ENCODE results near the gene INPP5A.

The INPP5A gene

DNA sequence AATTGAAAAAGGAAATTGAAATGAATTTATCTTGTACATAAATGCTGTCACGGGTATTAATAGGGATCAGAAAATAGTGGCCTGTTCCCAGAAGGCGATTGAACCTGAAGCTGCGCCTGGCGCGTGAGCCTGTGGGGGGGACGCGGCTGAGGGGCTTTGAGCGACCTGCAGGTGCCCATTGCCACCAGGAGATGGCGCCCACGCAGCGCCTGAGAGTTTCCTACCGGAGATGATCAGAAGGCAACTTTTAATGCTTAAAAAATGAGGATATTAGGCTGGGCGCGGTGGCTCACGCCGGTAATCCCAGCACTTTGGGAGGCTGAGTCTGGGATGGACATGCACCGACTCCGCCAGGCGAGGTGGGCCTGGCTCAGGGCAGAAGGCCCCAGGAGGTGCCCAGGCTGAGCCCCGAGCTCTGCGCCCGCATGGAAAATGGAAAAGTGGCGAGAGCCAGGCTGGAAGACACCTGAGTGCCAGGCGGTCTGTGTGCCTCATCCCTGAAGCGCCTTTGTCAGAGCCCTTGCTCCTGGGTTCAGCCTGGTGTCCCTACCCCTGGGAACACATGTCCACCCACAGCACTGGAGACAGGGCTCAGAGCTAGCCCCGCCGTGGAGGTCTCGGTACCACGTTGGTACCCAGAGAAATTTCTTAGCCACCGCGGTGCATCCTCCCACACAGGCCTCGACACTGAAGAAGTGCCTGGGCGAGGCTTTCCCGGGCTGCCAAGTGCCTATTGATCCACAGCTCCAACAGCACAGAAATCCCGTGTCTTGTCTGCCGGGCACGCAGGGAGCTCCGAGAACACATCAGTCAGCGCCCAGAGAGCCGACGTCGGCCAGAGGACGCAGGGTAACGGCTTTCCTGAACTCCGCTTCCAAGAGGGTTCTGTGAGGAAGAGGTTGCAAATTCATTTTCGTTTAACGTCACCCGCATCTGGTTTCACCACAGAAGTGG lies 117.4 kb downstream of the INPP5A start:
- Histone ChIP-seq H3K27ac (ENCODE audit: low read depth, low read length) (no peak overlapping the region), H3K36me3 (ENCODE audit: control insufficient read depth, low read length) (no peaks in the 10 kb centered on the region), H3K9me2 (replicated peaks; ENCODE audit: control insufficient read depth, low read length) (no peaks in the 10 kb centered on the region), H3K27me3 (ENCODE audit: control insufficient read depth, low read length) (no peaks in the 10 kb centered on the region), H3K79me2 (ENCODE audit: control insufficient read depth, low read length) (no peaks in the 10 kb centered on the region), H3K4me3 (ENCODE audit: low read length) (no peak overlapping the region), H4K20me1 (ENCODE audit: control insufficient read depth, insufficient read depth, low read depth, low read length) (no peaks in the 10 kb centered on the region), H3F3A (ENCODE audit: control insufficient read depth, insufficient read depth) (no peaks in the 10 kb centered on the region), H3K9me3 (ENCODE audit: control insufficient read depth, insufficient read depth, low read length) (no peaks in the 10 kb centered on the region), H3K4me2 (ENCODE audit: low read length) (no peak overlapping the region), H3K4me1 (ENCODE audit: control insufficient read depth, low read length) (no peaks in the 10 kb centered on the region)
- peak; percentile 82 for TF ChIP-seq CTCF (IDR thresholded peaks at IDR 0.05; ENCODE audit: low read depth, low read length, poor library complexity, severe bottlenecking)
- no peak for TF ChIP-seq EZH2phosphoT487 (IDR thresholded peaks at IDR 0.05; ENCODE audit: borderline replicate concordance, low read length)

DNA sequence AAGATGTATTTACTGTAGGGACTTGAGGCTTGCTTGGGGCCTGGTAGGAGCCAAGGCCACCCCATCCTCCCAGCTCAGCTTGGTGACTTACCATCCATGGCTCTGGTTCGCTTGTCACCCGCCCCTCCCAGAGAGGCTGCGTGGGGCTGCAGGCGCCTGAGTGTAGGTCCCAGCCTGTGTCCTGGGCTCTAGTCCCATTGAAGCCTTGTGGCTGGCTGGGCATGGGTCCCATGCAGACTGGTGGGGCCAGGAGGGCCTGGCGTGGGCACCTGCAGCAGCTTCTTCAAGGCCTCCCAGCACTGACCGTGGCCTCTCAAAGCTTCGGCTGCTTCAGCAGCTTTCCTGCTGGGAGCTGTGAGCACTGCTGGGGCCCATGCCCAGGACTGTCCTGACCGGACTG lies 118.1 kb downstream of the INPP5A start:
- H3K36me3 ChIP-seq (ENCODE audit: control insufficient read depth, low read length) = no peaks in the 10 kb centered on the region

GRCh38 chr10:132656283-132657126 lies 118.9 kb downstream of the INPP5A start:
- Histone ChIP-seq H4K20me1 (ENCODE audit: control insufficient read depth, insufficient read depth, low read depth, low read length) (no peaks in the 10 kb centered on the region), H3K4me2 (ENCODE audit: low read length) (no peak overlapping the region)
- TF ChIP-seq CTCF (IDR thresholded peaks at IDR 0.05; ENCODE audit: low read depth, low read length, poor library complexity, severe bottlenecking) (no peak), EZH2phosphoT487 (IDR thresholded peaks at IDR 0.05; ENCODE audit: borderline replicate concordance, low read length) (no peak)

More for the DNA sequence above, 118.1 kb downstream of the INPP5A start:
- Histone ChIP-seq H3K4me2 (ENCODE audit: low read length) (no peak overlapping the region), H3F3A (ENCODE audit: control insufficient read depth, insufficient read depth) (no peaks in the 10 kb centered on the region), H3K27ac (ENCODE audit: low read depth, low read length) (no peak overlapping the region), H3K27me3 (ENCODE audit: control insufficient read depth, low read length) (no peaks in the 10 kb centered on the region), H3K4me1 (ENCODE audit: control insufficient read depth, low read length) (no peaks in the 10 kb centered on the region), H3K9me2 (replicated peaks; ENCODE audit: control insufficient read depth, low read length) (no peaks in the 10 kb centered on the region), H3K79me2 (ENCODE audit: control insufficient read depth, low read length) (no peaks in the 10 kb centered on the region), H3K9me3 (ENCODE audit: control insufficient read depth, insufficient read depth, low read length) (no peaks in the 10 kb centered on the region), H4K20me1 (ENCODE audit: control insufficient read depth, insufficient read depth, low read depth, low read length) (no peaks in the 10 kb centered on the region), H3K4me3 (ENCODE audit: low read length) (no peak overlapping the region)
- TF ChIP-seq EZH2phosphoT487 (IDR thresholded peaks at IDR 0.05; ENCODE audit: borderline replicate concordance, low read length) = no peak
- no peak for TF ChIP-seq CTCF (IDR thresholded peaks at IDR 0.05; ENCODE audit: low read depth, low read length, poor library complexity, severe bottlenecking)

More at GRCh38 chr10:132656283-132657126, 118.9 kb downstream of the INPP5A start:
- no peak overlapping the region for H3K4me3 ChIP-seq (ENCODE audit: low read length)
- H3K79me2 ChIP-seq (ENCODE audit: control insufficient read depth, low read length) = no peaks in the 10 kb centered on the region
- no peaks in the 10 kb centered on the region for H3K9me2 ChIP-seq (replicated peaks; ENCODE audit: control insufficient read depth, low read length)
- no peaks in the 10 kb centered on the region for H3K9me3 ChIP-seq (ENCODE audit: control insufficient read depth, insufficient read depth, low read length)
- no peaks in the 10 kb centered on the region for H3K4me1 ChIP-seq (ENCODE audit: control insufficient read depth, low read length)
- no peaks in the 10 kb centered on the region for H3K36me3 ChIP-seq (ENCODE audit: control insufficient read depth, low read length)
- H3K27me3 ChIP-seq (ENCODE audit: control insufficient read depth, low read length) = no peaks in the 10 kb centered on the region
- H3F3A ChIP-seq (ENCODE audit: control insufficient read depth, insufficient read depth) = no peaks in the 10 kb centered on the region
- no peak overlapping the region for H3K27ac ChIP-seq (ENCODE audit: low read depth, low read length)

Measured in DOHH2 (cell line).